Germinal center (tissue), 1 donor: ENCODE data around the gene FASTK.

Experiments
- DNase-seq: peaks from one replicate; pipeline ENCODE4 v3.0.0; 2012; ENCODE audit warnings: mixed read lengths, low spot score

The FASTK gene

DNA sequence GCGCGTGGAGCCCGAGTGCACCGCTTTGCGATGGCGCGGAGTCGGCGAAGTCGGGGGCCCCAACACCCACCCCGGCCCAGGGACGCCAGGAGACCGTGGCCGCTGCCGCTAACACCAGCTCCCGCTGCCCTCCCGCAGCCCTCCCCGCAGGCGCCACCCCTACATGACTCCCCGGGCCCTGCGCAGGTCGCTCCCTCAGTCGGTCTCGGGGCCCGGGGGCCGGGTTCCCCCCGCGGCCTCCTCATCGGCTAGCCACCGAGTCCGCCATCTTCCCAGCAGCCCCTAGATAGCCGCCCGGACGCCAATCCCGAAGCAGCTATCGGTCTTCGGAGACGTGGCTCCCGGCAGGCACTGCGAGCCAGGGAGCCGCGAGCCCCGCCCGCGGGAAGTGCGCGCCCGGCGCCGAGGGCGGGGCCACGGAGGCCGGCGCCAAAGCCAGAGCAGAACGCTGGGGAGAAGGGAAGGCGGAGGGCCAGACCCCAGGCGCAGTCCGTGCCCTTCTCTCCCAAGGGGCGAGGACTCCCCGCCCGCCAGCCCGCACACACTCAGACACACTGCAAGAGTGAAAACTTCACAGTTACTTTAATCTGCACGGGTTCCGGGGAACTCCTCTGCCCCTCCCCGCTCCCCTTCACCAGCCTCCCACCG, at the start of gene FASTK:
FASTK (minus strand) TSS at position 288 of the 648 bp plus-strand sequence; CDS start at position 245, 43 bp downstream.
- DNase-seq = peak; percentile 94

DNA sequence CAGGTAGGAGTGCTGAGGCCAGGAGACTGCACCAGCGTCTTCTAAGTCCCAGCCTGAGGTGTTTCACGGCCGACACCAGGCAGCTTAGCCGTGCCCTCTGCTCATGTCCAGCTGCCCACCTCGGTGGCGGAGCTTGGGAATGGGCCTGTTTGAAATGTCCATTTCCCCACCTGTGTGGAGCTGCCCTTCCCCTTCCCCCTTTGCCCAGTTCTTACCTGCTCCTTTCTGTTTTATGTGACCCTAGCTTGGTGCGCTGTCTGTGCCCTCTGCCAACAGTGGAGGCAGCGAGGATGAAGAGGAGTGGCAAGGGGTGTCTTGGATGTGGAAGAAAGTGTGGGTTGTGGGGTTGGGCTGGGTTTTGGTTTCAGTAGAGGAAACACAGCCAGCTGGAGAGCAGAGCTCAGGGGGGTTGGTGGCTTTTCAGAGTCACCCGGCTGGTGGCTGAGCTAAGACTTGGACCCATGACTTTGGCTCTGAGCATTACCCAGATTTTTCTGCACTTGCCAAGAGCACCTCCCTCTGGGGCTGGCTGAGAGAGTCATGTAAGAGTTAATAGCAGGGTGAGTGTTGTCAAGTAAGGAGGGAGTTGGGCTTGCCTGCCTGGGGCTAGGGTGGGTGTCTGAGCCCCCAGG, 49.5 kb upstream of the FASTK start:
- DNase-seq = no peak

GRCh38 chr7:151129117-151129959, 48.7 kb upstream of the FASTK start:
- DNase-seq = no peak

DNA sequence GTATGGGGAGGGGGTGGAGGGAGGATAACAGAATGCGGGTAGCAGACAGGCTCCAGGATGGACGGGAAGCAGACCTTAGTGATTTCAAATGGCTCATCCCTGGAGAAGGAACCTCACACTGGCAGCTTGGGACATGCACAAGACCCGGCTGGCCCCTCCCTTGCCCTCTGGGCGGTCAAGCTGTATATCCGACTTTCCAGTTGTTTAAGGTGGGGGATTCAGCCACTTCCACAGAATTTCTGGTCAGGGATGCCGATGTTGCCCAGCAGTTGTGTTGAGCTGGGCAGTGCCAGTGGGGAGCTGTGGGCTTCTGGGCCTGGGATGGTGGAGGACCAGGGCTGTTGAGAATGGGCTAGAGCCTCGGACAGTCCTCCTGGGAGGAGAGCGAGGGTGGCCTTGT, 48.1 kb upstream of the FASTK start:
- DNase-seq = no peak

DNA sequence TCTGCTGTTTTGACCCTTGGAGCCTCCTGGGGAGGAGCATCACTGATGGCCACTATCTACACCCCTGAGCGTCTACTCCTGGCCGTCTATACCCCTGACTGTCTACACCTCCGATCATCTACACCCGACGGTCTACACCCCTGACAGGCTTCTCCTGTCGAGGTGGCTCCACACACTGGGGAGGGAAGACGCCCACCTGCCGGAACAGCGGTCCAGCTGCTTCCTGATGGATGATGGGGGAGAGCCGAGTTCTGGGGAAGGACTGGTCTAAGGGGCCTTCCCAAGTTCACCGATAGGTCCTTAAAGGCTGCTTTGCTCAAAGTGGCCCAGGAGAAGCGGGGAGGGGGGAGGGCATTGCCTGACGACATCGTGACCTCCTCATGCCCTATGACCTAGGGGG, 47.5 kb upstream of the FASTK start:
- no peak for DNase-seq

DNA sequence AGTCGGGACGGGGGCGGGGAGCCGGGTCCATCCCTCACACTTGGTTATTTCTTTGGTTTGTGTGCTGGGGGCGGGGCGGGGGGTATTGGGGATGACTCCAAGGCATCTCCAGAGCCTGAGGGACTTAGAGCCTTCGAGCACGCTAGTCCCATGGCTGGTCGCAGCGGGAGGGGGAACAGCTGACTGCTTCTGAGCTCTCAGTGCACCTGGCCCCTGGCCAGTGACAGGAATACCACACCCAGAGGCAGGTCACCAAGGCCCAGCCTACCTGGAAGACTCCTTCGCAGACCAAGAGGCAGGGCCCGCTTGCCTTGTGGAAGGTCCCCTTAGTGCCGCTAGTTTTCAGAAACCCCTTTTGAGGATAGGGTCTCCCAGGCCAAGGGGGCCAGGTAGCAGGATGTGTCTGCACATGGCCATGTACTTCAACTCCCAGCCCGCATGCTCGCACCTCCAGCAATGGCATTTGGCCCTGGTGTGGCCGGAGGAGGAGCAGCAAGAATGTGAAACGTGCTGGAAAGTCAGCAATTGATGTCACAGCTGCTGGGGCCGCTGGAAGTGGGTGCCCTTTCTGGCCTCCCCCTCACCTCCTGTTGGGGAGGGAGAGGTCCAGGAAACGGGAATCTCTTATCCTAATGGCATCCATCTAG, 46.0 kb upstream of the FASTK start:
- DNase-seq = no peak

DNA sequence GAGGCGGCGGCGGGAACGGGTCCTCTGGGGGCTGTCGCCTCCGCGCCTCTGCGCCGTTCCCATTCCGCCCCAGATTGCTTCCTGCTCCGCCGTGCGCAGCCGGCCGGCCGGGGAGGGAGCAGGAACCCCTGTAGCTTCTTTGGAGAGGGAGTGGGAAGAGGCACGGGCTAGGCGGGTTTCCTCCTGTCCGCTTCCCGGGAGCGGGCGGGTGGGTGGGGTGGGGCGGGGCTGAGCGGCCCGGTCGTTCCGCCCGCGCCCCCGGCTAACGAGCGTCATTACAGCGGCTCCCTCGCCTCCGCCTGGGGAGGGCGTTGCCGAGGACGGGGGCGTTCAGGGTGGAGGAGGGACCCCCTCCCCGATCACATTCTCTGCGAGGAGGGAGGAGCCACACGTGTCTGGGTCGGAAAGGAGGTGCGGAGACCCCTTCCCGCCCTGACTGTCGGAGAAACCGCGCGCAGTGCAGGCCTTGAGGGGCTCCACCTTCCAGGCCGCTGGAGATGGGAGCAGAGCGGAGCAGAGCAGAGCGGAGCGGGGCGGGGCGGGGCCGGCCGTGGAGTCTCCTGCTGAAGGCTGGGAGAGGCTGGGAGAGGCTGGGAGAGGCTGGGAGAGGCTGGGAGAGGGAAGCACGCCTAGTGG, 45.4 kb upstream of the FASTK start:
- no peak for DNase-seq

- DNase-seq = no peak
Observed at GRCh38 chr7:151125470-151125845, 44.8 kb upstream of the FASTK start.

DNA sequence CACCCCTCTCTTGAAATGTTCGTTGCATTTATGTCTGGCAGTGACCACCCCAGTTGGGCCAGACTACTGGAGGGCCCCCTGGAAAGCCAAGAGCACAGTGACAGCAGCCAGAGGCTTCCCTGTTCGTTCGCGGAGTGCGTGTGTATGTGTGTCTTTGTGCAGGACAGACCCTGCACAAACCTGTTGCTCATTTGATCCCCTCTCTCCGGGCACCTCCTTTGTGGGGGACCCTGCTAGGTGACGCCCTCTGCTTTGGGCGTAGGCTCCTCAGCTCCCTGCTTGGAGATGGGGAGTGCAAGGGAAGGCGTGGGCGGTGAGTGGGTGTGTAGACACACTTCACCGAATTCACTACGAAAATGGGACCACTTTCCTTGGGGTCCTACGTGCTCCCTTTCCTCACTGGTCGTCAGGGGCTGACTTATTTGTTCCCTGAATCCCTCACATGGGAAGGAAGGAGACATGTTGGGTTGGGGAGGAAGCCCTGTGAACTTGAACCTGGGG, 44.3 kb upstream of the FASTK start:
- no peak for DNase-seq

GRCh38 chr7:151124481-151124880, 43.9 kb upstream of the FASTK start:
- no peak for DNase-seq

GRCh38 chr7:151123822-151124464, 43.3 kb upstream of the FASTK start:
- DNase-seq = peak; percentile 90

DNA sequence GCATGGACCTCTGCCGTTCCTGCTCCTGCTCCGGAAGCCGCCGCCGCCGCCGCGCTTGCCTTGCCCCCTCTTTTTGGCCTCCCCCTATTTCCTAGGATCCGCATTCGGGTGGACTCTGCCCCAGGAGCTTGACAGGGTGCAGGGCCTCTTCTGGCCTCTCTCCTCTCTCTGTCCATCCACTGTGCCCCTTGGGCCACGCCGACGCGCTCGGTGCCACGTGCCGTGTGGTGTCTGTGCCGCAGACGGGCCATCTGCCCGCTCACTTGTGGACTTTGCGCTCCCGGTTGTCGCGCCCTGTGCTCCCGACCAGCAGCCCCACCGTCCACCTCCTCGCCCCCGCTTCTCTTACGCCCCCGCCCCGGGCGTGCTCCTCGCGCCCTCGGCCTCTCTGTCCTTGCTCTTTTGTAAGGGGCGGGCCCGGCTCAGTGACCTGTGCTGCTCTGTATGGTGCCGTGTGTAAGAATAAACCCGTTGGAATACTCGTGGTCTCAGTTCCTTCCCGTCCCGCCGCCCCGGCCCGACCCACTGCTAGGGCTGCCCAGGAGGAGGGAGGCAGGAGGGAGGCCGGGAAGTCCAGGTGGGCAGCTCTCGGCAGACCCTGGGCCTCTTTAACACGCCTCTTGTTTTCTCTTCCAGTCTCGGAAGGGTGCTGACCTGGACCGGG, 42.7 kb upstream of the FASTK start:
- no peak for DNase-seq

- DNase-seq = no peak
Observed at GRCh38 chr7:151122796-151123157, 42.2 kb upstream of the FASTK start.

- no peak for DNase-seq
Observed at GRCh38 chr7:151122276-151122675, 41.7 kb upstream of the FASTK start.

- no peak for DNase-seq
Observed at GRCh38 chr7:151121380-151122170, 41.0 kb upstream of the FASTK start.

GRCh38 chr7:151120896-151121295, 40.3 kb upstream of the FASTK start:
- DNase-seq = no peak

GRCh38 chr7:151119902-151120301, 39.3 kb upstream of the FASTK start:
- DNase-seq = no peak

DNA sequence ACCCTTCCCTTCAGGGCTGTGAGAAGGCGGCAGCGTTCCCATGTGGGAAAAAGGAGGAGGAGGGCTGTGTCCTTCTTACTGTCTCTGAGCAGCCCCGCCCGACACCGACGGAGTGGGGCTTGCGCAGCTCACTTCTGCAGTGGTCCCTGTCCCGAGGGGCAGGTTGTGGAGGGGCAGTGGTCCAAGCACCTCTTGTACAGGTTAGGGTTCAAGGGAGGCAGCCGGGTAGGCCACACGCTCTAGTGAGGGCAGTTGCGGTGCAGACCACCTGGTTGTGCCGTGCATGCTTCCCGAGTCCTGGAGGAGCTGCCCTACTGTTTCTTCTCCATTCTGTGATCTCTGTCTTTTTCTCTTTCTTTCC, 38.4 kb upstream of the FASTK start:
- no peak for DNase-seq

DNA sequence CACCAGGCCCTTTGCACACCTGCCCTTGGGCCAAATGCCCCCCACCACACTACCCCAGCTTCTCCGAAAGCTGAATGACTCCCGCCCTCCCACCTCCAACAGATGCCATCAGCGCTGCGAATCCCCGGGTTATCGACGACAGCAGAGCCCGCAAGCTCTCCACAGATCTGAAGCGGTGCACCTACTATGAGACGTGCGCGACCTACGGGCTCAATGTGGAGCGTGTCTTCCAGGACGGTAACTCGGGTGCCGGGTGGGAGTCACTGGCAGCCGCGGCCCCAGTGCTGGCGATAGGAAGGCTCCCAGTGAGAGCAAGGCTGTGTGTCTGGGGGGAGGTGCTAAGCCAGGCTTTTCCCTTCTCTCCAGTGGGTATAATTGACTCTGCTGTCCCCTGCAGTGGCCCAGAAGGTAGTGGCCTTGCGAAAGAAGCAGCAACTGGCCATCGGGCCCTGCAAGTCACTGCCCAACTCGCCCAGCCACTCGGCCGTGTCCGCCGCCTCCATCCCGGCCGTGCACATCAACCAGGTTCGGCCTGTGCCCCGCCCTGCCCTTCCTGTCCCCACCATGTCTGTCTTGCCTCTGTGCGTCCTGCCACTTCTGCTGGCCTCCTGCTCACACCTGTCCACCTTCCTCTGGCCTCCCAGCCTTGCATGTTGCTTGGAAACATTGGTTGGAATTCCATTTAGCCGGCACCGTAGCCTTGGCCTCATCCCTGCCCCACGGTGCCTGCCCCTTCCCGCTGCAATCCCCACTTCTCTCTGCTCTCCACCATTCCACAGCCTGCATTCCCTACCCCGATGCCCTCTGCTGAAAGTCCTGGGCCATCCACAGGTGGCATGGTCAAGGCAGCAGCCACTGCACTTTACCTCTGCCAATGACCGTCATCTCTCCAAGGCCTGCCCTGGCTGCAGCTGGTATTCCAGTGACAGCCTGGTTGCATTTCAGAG, 37.8 kb upstream of the FASTK start:
- no peak for DNase-seq
